Measurements from ENCODE around the gene EXD3. TPM values are rescaled to one million over a fixed set of nuclear protein-coding genes. Genes with fewer than 3 reads are reported as not detected.
"Not testable (repeated sequence)": the region's sequence is repeated elsewhere in the genome, so short reads cannot be mapped to it uniquely, and the experiment has no call there.

The EXD3 gene
- total RNA-seq, 4 donors from 2014 or later = 2.8 to 16.8 (median 9.1) TPM

DNA sequence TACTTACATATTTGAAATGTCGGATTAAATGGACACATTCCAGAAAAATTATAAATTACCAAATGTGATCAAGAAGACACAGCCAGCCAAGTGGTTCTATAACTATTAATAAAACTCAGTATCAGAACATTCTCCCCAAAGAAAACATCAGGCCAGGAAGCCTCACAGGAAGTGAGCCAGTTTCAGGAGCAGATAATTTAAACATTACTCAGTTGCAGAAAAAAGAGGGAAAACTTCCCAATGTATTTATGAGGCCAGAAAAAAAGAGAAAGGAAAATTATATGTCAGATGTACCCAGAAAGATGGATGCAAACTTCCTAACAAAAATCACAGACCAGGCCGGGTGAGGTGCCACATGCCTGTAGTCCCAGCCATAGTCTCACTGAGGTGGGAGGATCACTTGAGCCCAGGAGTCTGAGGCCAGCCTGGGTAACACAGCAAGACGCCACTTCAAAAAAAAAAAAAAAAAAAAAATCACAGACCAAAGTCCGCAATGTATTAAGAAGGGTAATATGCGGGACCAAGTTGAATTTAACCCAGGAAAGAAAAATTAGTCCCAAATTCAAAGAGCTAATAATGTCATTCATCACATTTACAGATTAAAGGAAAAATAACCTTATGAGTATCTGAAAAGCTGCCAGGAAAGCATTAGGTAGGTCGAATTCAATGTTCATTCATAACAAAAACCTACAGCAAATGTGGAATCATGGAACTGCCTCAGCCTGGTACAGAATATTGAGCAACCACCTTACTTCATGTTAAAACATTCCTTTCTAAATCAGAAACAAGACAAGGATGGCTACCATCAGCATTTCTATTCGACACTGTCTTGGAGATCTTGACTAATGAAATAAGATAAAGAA lies 83.7 kb downstream of the EXD3 start:
- Histone ChIP-seq H3K9me3 (peaks cover 0 to 7% (median 0%) of the 10 kb centered on the region in 3 donors), H3K4me1 (no peaks in the 10 kb centered on the region), H3K36me3 (peaks cover 0 to 5% (median 0%) of the 10 kb centered on the region in 3 donors), H3K4me3 (no peak overlapping the region), H3K27me3 (no peaks in the 10 kb centered on the region), H3K27ac (no peak overlapping the region)
- no peak for TF ChIP-seq POLR2A (IDR thresholded peaks at IDR 0.05)
- TF ChIP-seq CTCF (IDR thresholded peaks at IDR 0.05) = no peak
- 62 to 65% methylated on average over 7 of the region's 7 CpGs for WGBS, 2 donors
- intact Hi-C loops (cut with DNase I) = no loop called here
- no peak for DNase-seq

DNA sequence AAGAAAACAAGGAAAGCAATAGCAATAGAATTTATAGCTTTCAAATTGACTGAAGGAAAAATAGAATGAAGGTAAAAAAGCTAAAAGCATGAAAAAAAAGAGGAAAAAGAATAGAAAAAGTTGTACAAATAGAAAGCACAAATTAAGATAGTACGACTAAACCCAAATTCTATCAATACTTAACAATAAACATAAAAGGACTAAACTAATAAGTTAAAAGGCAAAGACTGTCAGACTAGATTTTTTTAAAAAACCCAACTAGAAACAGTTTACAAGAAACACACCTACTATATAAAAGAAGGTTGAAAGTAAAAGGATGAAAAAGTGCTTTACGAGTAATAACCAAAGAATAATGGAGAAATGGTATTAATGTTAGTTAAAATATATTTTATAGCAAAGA lies 86.2 kb downstream of the EXD3 start:
- H3K27me3 ChIP-seq = no peaks in the 10 kb centered on the region
- WGBS, 2 donors = 88 to 95% methylated on average over 2 of the region's 2 CpGs
- TF ChIP-seq CTCF (IDR thresholded peaks at IDR 0.05) = no peak
- TF ChIP-seq POLR2A (IDR thresholded peaks at IDR 0.05) = no peak
- H3K4me3 ChIP-seq = no peak overlapping the region
- no peak overlapping the region for H3K27ac ChIP-seq
- DNase-seq = no peak
- peaks cover 0 to 5% (median 0%) of the 10 kb centered on the region in 3 donors for H3K36me3 ChIP-seq
- H3K4me1 ChIP-seq = no peaks in the 10 kb centered on the region
- peaks cover 0 to 7% (median 0%) of the 10 kb centered on the region in 3 donors for H3K9me3 ChIP-seq
- intact Hi-C loops (cut with DNase I) = no loop called here

- intact Hi-C loops (cut with DNase I) = no loop called here
- WGBS, 2 donors = 78 to 84% methylated on average over 19 to 21 of the region's 21 CpGs
These were observed 89.8 kb downstream of the EXD3 start for GRCh38 chr9:137333016-137333671.

GRCh38 chr9:137331929-137332328 lies 91.0 kb downstream of the EXD3 start:
- intact Hi-C loops (cut with DNase I) = no loop called here
- whole genome bisulfite sequencing, 2 donors = 92 to 93% methylated on average over 9 of the region's 9 CpGs
- peaks cover 0 to 5% (median 0%) of the 10 kb centered on the region in 3 donors for H3K36me3 ChIP-seq
- H3K27ac ChIP-seq = no peak overlapping the region
- no peaks in the 10 kb centered on the region for H3K9me3 ChIP-seq
- DNase-seq = no peak
- H3K4me3 ChIP-seq = no peak overlapping the region
- no peaks in the 10 kb centered on the region for H3K4me1 ChIP-seq
- TF ChIP-seq POLR2A (IDR thresholded peaks at IDR 0.05) (no peak), CTCF (IDR thresholded peaks at IDR 0.05) (no peak)
- H3K27me3 ChIP-seq = no peaks in the 10 kb centered on the region

More at GRCh38 chr9:137333016-137333671, 89.8 kb downstream of the EXD3 start:
- no peak for DNase-seq
- peaks cover 0 to 5% (median 0%) of the 10 kb centered on the region in 3 donors for H3K36me3 ChIP-seq
- no peaks in the 10 kb centered on the region for H3K4me1 ChIP-seq
- peaks cover 0 to 7% (median 0%) of the 10 kb centered on the region in 3 donors for H3K9me3 ChIP-seq
- no peak overlapping the region for H3K27ac ChIP-seq
- TF ChIP-seq CTCF (IDR thresholded peaks at IDR 0.05) (no peak), POLR2A (IDR thresholded peaks at IDR 0.05) (no peak)
- no peak overlapping the region for H3K4me3 ChIP-seq
- no peaks in the 10 kb centered on the region for H3K27me3 ChIP-seq

DNA sequence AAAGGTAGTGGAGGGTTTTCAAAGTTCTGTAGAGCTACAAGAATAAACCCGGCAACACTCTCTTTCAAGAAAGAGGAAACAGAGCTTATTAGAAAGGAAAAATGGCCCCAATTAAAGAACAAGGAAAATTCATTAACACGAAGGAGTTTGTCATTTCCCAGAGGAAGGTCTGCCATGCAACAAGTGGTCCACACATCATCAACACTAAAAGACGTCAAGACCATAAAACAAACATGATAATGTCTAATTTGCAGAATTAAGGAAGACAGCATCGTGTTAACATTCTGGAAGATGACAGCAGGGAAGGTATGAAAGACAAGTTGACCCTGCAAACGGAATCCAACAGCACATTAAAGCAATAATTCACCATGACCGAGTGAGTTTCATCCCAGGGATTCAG lies 92.3 kb downstream of the EXD3 start:
- WGBS, 2 donors = 87 to 88% methylated on average over 6 of the region's 6 CpGs
- Histone ChIP-seq H3K9me3 (no peaks in the 10 kb centered on the region), H3K27ac (no peak overlapping the region), H3K27me3 (no peaks in the 10 kb centered on the region), H3K4me3 (no peak overlapping the region), H3K4me1 (no peaks in the 10 kb centered on the region), H3K36me3 (no peaks in the 10 kb centered on the region)
- intact Hi-C loops (cut with DNase I) = no loop called here
- DNase-seq = no peak
- TF ChIP-seq CTCF (IDR thresholded peaks at IDR 0.05) (no peak), POLR2A (IDR thresholded peaks at IDR 0.05) (no peak)

DNA sequence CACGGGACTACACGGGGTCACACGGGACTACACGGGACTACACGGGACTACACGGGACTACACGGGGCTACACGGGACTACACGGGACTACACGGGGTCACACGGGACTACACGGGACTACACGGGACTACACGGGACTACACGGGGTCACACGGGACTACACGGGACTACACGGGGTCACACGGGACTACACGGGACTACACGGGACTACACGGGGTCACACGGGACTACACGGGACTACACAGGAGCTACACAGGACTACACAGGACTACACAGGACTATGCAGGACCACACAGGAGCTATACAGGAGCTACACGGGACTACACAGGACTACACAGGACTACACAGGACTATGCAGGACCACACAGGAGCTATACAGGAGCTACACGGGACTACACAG lies 93.4 kb downstream of the EXD3 start:
- H3K9me3 ChIP-seq; intact Hi-C loops (cut with DNase I); H3K4me1 ChIP-seq; H3K27ac ChIP-seq; H3K27me3 ChIP-seq; DNase-seq; H3K4me3 ChIP-seq; H3K36me3 ChIP-seq: not testable (repeated sequence)
- WGBS, 2 donors = 66% methylated on average over 11 of the region's 26 CpGs; no CpG with 5 or more reads in 1 of the 2 donors

DNA sequence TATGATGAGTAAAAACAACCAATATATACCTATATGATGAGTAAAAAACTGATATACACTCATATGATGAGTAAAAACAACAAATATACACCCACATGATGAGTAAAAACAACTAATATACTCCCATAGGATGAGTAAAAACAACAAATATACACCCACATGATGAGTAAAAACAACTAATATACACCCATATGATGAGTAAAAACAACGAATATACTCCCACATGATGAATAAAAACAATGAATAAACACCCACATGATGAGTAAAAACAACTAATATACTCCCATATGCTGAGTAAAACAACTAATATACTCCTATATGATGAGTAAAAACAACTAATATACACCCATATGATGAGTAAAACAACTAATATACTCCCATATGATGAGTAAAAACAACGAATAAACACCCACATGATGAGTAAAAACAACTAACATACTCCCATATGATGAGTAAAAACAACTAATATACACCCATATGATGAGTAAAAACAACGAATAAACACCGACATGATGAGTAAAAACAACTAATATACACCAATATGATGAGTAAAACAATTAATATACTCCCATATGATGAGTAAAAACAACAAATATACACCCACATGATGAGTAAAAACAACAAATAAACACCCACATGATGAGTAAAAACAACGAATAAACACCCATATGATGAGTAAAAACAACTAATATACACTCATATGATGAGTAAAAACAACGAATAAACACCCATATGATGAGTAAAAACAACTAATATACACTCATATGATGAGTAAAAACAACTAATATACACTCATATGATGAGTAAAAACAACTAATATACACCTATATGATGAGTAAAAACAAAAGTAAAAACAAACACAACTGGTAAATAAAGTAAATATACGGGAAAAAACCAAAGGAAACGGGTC lies 95.1 kb downstream of the EXD3 start:
- H3K27ac ChIP-seq; H3K27me3 ChIP-seq; intact Hi-C loops (cut with DNase I); H3K4me1 ChIP-seq; DNase-seq; H3K9me3 ChIP-seq; H3K36me3 ChIP-seq; H3K4me3 ChIP-seq: not testable (repeated sequence)
- WGBS, 2 donors = 57 to 60% methylated on average over 8 of the region's 8 CpGs
